ENCODE measurements around the gene LTBR. TPM values are rescaled to one million over a fixed set of nuclear protein-coding genes. Genes with fewer than 3 reads are reported as not detected.

The LTBR gene
- total RNA-seq, 1 donor from 2014 or later = 55.8 TPM

- Histone ChIP-seq H3K4me3 (ENCODE audit: low read depth, low read length) (no peak overlapping the region), H3K36me3 (ENCODE audit: control insufficient read depth, insufficient read depth, low read length) (peaks cover 5% of the 10 kb centered on the region), H3K27me3 (ENCODE audit: control insufficient read depth, insufficient read depth, low read length) (no peaks in the 10 kb centered on the region)
- DNase-seq (ENCODE audit: low read depth) (no peak), FAIRE-seq (no peak)
- no peak for TF ChIP-seq CTCF (IDR thresholded peaks at IDR 0.05; ENCODE audit: insufficient read depth, low read length, severe bottlenecking)
Measured at GRCh38 chr12:6346235-6346832, 37.6 kb upstream of the LTBR start.

- Histone ChIP-seq H3K27me3 (ENCODE audit: control insufficient read depth, insufficient read depth, low read length) (no peaks in the 10 kb centered on the region), H3K4me3 (ENCODE audit: low read depth, low read length) (no peak overlapping the region), H3K36me3 (ENCODE audit: control insufficient read depth, insufficient read depth, low read length) (peaks cover 5% of the 10 kb centered on the region)
- no peak for DNase-seq (ENCODE audit: low read depth)
- no peak for FAIRE-seq
- TF ChIP-seq CTCF (IDR thresholded peaks at IDR 0.05; ENCODE audit: insufficient read depth, low read length, severe bottlenecking) = no peak
Measured at GRCh38 chr12:6346942-6347341, 37.0 kb upstream of the LTBR start.

- no peak for TF ChIP-seq CTCF (IDR thresholded peaks at IDR 0.05; ENCODE audit: insufficient read depth, low read length, severe bottlenecking)
Measured at GRCh38 chr12:6347367-6348338, 36.3 kb upstream of the LTBR start.

GRCh38 chr12:6351622-6352021 lies 32.3 kb upstream of the LTBR start:
- no peak for FAIRE-seq
- Histone ChIP-seq H3K36me3 (ENCODE audit: control insufficient read depth, insufficient read depth, low read length) (peaks cover 9% of the 10 kb centered on the region), H3K27me3 (ENCODE audit: control insufficient read depth, insufficient read depth, low read length) (no peaks in the 10 kb centered on the region), H3K4me3 (ENCODE audit: low read depth, low read length) (no peak overlapping the region)
- no peak for TF ChIP-seq CTCF (IDR thresholded peaks at IDR 0.05; ENCODE audit: insufficient read depth, low read length, severe bottlenecking)
- no peak for DNase-seq (ENCODE audit: low read depth)

More at GRCh38 chr12:6347367-6348338, 36.3 kb upstream of the LTBR start:
- no peak overlapping the region for H3K4me3 ChIP-seq (ENCODE audit: low read depth, low read length)
- no peaks in the 10 kb centered on the region for H3K27me3 ChIP-seq (ENCODE audit: control insufficient read depth, insufficient read depth, low read length)
- DNase-seq (ENCODE audit: low read depth) (no peak), FAIRE-seq (no peak)
- H3K36me3 ChIP-seq (ENCODE audit: control insufficient read depth, insufficient read depth, low read length) = peaks cover 6% of the 10 kb centered on the region

GRCh38 chr12:6352193-6353173 lies 31.5 kb upstream of the LTBR start:
- FAIRE-seq = no peak
- no peak for DNase-seq (ENCODE audit: low read depth)
- no peak overlapping the region for H3K4me3 ChIP-seq (ENCODE audit: low read depth, low read length)
- peaks cover 9% of the 10 kb centered on the region for H3K36me3 ChIP-seq (ENCODE audit: control insufficient read depth, insufficient read depth, low read length)
- no peaks in the 10 kb centered on the region for H3K27me3 ChIP-seq (ENCODE audit: control insufficient read depth, insufficient read depth, low read length)
- no peak for TF ChIP-seq CTCF (IDR thresholded peaks at IDR 0.05; ENCODE audit: insufficient read depth, low read length, severe bottlenecking)
